Endothelial cell of umbilical vein (primary cell): Measurements from ENCODE around the gene TBX15. TPM values are rescaled to one million over a fixed set of nuclear protein-coding genes. Genes with fewer than 3 reads are reported as not detected.

Experiments
- BruUV-seq: library from RNA; stranded (reverse); fragments of 400-500 nt; replicated peaks from 2 replicates; lab custom pipeline; 2021; lab: Mats Ljungman, UMichigan
- CTCF ChIA-PET: fragments of 300-600, 350-600 bp; sonication (Branson Sonifier 250); formaldehyde crosslinking; loops from one replicate; lab custom pipeline; 2021; ENCODE audit warnings: antibody characterized with exemption, inconsistent platforms; lab: Charles Lee
- POLR2A ChIA-PET: fragments of 300-600, 350-600 bp; sonication (Branson Sonifier 250); formaldehyde crosslinking; loops from one replicate; lab custom pipeline; 2021; ENCODE audit warnings: antibody characterized with exemption, inconsistent platforms; lab: Charles Lee
- DNase-seq: peaks from one replicate; pipeline ENCODE4 v3.0.0-alpha.2; 2011; ENCODE audit warnings: low read depth, low spot score
- FAIRE-seq: peaks from 2 replicates; lab custom pipeline; 2011; peaks lifted over from hg19 to GRCh38; lab: Jason Lieb, UNC
- H2AFZ ChIP-seq: 2 replicates; pipeline ENCODE4 v1.6.0; 2012; ENCODE audit warnings: low read depth, low read length, control low read depth, inconsistent platforms
- H3K27ac ChIP-seq: 2 replicates; pipeline ENCODE4 v1.5.1; 2011; ENCODE audit warnings: low read depth, mild to moderate bottlenecking, control low read depth, low read length, moderate library complexity; ENCODE audit not compliant: insufficient read depth
- H3K27me3 ChIP-seq, 2 experiments: 2 replicates each; pipeline versions ENCODE4 v1.6.0 to v1.6.1; 2011; ENCODE audit warnings: low read length in 2 of 2, mixed read lengths in 1 of 2; ENCODE audit not compliant: control insufficient read depth in 2 of 2, insufficient read depth in 2 of 2
- H3K36me3 ChIP-seq, 2 experiments: 2 replicates in 1 of 2; 3 replicates in 1 of 2; pipeline ENCODE4 v1.5.1; 2011; ENCODE audit warnings: low read length in 2 of 2, mild to moderate bottlenecking in 1 of 2, moderate library complexity in 1 of 2; ENCODE audit not compliant: control insufficient read depth in 2 of 2, insufficient read depth in 2 of 2; ENCODE audit errors: extremely low read depth in 1 of 2
- H3K4me1 ChIP-seq: 3 replicates; pipeline ENCODE4 v1.5.1; 2011; ENCODE audit warnings: mild to moderate bottlenecking, low read length; ENCODE audit not compliant: control insufficient read depth, insufficient read depth; ENCODE audit errors: extremely low read depth
- H3K4me2 ChIP-seq: 2 replicates; pipeline ENCODE4 v1.6.1; 2011; ENCODE audit warnings: low read length, control low read depth, mixed read lengths; ENCODE audit not compliant: insufficient read depth
- H3K4me3 ChIP-seq, 3 experiments: fragments of 200-600 bp in 1 of 3; sonication (generic), shearing (Covaris generic) in 1 of 3; replicated peaks in 1 of 3; 2 replicates each; pipeline ENCODE4 v1.5.1; 2011 to 2016; ENCODE audit warnings: control low read depth in 3 of 3, low read length in 3 of 3, mild to moderate bottlenecking in 2 of 3, inconsistent platforms in 1 of 3, low read depth in 1 of 3, moderate library complexity in 1 of 3; ENCODE audit not compliant: insufficient read depth in 1 of 3
- H3K79me2 ChIP-seq: 2 replicates; pipeline ENCODE4 v1.6.0; 2012; ENCODE audit warnings: low read length, inconsistent platforms; ENCODE audit not compliant: control insufficient read depth, insufficient read depth
- H3K9ac ChIP-seq: replicated peaks from 2 replicates; pipeline ENCODE3; 2011; ENCODE audit warnings: low read length, control low read depth; ENCODE audit not compliant: insufficient read depth; ENCODE audit errors: extremely low read depth
- H3K9me1 ChIP-seq: replicated peaks from 3 replicates; pipeline ENCODE4 v1.6.0; 2011; ENCODE audit warnings: mild to moderate bottlenecking, low read length; ENCODE audit not compliant: control insufficient read depth, insufficient read depth; ENCODE audit errors: extremely low read depth
- H3K9me3 ChIP-seq: replicated peaks from 2 replicates; pipeline ENCODE4 v1.5.1; 2012; ENCODE audit warnings: low read length, inconsistent platforms; ENCODE audit not compliant: control insufficient read depth, insufficient read depth
- H4K20me1 ChIP-seq: replicated peaks from 2 replicates; pipeline ENCODE3; 2011; ENCODE audit warnings: mild to moderate bottlenecking, low read length; ENCODE audit not compliant: control insufficient read depth, insufficient read depth; ENCODE audit errors: extremely low read depth
- EZH2 ChIP-seq: IDR thresholded peaks from 2 replicates; pipeline ENCODE4 v1.6.1; 2012; ENCODE audit warnings: borderline replicate concordance, low read depth, mild to moderate bottlenecking, moderate library complexity, low read length, inconsistent platforms; ENCODE audit not compliant: severe bottlenecking
- FOS ChIP-seq: IDR thresholded peaks from 2 replicates; pipeline ENCODE4 v1.6.1; 2011; ENCODE audit warnings: mild to moderate bottlenecking, low read length, moderate library complexity, borderline replicate concordance; ENCODE audit not compliant: insufficient read depth
- GATA2 ChIP-seq: IDR thresholded peaks from 2 replicates; pipeline ENCODE4 v1.7.0; 2011; ENCODE audit warnings: low read depth, mild to moderate bottlenecking, moderate library complexity, mixed read lengths, low read length; ENCODE audit not compliant: insufficient read length, insufficient read depth
- JUN ChIP-seq: IDR thresholded peaks from 2 replicates; pipeline ENCODE4 v1.6.1; 2011; ENCODE audit warnings: borderline replicate concordance, low read depth; ENCODE audit not compliant: insufficient read length, insufficient read depth
- MYC ChIP-seq: IDR thresholded peaks from one replicate; pipeline ENCODE4 v1.6.1; 2011; ENCODE audit warnings: mild to moderate bottlenecking, low read depth, low read length
- POLR2A ChIP-seq: IDR thresholded peaks from 2 replicates; pipeline ENCODE4 v1.6.1; 2012; ENCODE audit warnings: low read depth, mild to moderate bottlenecking, control low read depth, low read length
- POLR2AphosphoS5 ChIP-seq: IDR thresholded peaks from 2 replicates; pipeline ENCODE4 v1.6.1; 2012; ENCODE audit warnings: low read depth, mild to moderate bottlenecking, control low read depth, low read length, moderate library complexity; ENCODE audit not compliant: insufficient read depth
- dilution Hi-C: fragments of 300-500 bp; cut with MboI; formaldehyde crosslinking; loops from one replicate; pipeline ENCODE4 v1.15.0; 2019; ENCODE audit warnings: low sequenced_read_pairs; ENCODE audit not compliant: extremely low pct_ligation_motif_present
- intact Hi-C: fragments of 100-400 bp; cut with micrococcal nuclease; formaldehyde crosslinking; loops from one replicate; pipeline ENCODE4 v1.10.0; 2022
- polyA plus RNA-seq, 4 experiments: library from polyadenylated mRNA; depleted of rRNA in 3 of 4; stranded (reverse) in 3 of 4; unstranded in 1 of 4; fragments of >200 nt; gene quantifications; 2 replicates each; pipeline versions ENCODE4 v1.2.1 to v1.2.3, GENCODE V29; 2011 to 2012; ENCODE audit warnings: missing spikeins in 1 of 4
- total RNA-seq: library from RNA; stranded (reverse); gene quantifications from 2 replicates; pipeline ENCODE4 v1.2.3, GENCODE V29; 2021
- TF ChIP-seq, protein P1 (sequence below), 2 donors: IDR thresholded peaks; 1 replicate in 1 of 2; 2 replicates in 1 of 2; pipeline ENCODE4 v1.5.1; 2011; ENCODE audit warnings: low read length in 2 of 2, mild to moderate bottlenecking in 2 of 2, moderate library complexity in 2 of 2, control low read depth in 1 of 2, inconsistent platforms in 1 of 2, low read depth in 1 of 2; ENCODE audit not compliant: insufficient read depth in 1 of 2; ENCODE audit errors: extremely low read depth in 1 of 2
- TF ChIP-seq, protein P2 (sequence below): IDR thresholded peaks from 2 replicates; pipeline ENCODE4 v1.6.1; 2011; ENCODE audit not compliant: insufficient read depth, insufficient read length

The TBX15 gene
- total and polyA plus RNA-seq, 2 donors (not counting 3 experiments of a cell fraction or from before 2014, with no cell fraction given): 0.01 TPM; not detected in 1

GRCh38 chr1:118926261-118926660, 61.9 kb downstream of the TBX15 start:
- dilution Hi-C loops: no loop called here

More at GRCh38 chr1:118926261-118926660, 61.9 kb downstream of the TBX15 start:
- no peaks in the 10 kb centered on the region for H3K36me3 ChIP-seq
- no peaks in the 10 kb centered on the region for H4K20me1 ChIP-seq
- BruUV-seq: no TSS peak
- H3K27me3 ChIP-seq: no peaks in the 10 kb centered on the region
- H2AFZ ChIP-seq: no peak overlapping the region
- no peak for TF ChIP-seq GATA2
- no peak for TF ChIP-seq FOS
- TF ChIP-seq, protein P1, sequence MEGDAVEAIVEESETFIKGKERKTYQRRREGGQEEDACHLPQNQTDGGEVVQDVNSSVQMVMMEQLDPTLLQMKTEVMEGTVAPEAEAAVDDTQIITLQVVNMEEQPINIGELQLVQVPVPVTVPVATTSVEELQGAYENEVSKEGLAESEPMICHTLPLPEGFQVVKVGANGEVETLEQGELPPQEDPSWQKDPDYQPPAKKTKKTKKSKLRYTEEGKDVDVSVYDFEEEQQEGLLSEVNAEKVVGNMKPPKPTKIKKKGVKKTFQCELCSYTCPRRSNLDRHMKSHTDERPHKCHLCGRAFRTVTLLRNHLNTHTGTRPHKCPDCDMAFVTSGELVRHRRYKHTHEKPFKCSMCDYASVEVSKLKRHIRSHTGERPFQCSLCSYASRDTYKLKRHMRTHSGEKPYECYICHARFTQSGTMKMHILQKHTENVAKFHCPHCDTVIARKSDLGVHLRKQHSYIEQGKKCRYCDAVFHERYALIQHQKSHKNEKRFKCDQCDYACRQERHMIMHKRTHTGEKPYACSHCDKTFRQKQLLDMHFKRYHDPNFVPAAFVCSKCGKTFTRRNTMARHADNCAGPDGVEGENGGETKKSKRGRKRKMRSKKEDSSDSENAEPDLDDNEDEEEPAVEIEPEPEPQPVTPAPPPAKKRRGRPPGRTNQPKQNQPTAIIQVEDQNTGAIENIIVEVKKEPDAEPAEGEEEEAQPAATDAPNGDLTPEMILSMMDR (IDR thresholded peaks at IDR 0.05; ENCODE audit: extremely low read depth in 1 of 2, insufficient read depth in 1 of 2, low read depth in 1 of 2, low read length in 2 of 2): no peak
- TF ChIP-seq JUN: no peak
- TF ChIP-seq EZH2: no peak
- TF ChIP-seq POLR2AphosphoS5: no peak
- TF ChIP-seq MYC: no peak
- no peak for TF ChIP-seq POLR2A
- TF ChIP-seq, protein P2, sequence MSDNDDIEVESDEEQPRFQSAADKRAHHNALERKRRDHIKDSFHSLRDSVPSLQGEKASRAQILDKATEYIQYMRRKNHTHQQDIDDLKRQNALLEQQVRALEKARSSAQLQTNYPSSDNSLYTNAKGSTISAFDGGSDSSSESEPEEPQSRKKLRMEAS: no peak
- CTCF ChIA-PET: no interaction called here
- H3K9ac ChIP-seq: no peak overlapping the region
- no peak overlapping the region for H3K27ac ChIP-seq
- H3K9me1 ChIP-seq: no peaks in the 10 kb centered on the region
- H3K4me1 ChIP-seq: no peaks in the 10 kb centered on the region
- no peaks in the 10 kb centered on the region for H3K79me2 ChIP-seq
- POLR2A ChIA-PET: no interaction called here
- no peak overlapping the region for H3K4me3 ChIP-seq
- FAIRE-seq (no peak), DNase-seq (no peak)
- no peaks in the 10 kb centered on the region for H3K9me3 ChIP-seq
- no peak overlapping the region for H3K4me2 ChIP-seq
- intact Hi-C loops: no loop called here
